Type B pancreatic cell (in vitro differentiated cells): ENCODE results near the gene PACSIN2. TPM values are rescaled to one million over a fixed set of nuclear protein-coding genes. Genes with fewer than 3 reads are reported as not detected.

Experiments used
- DNase-seq: peaks from one replicate; pipeline ENCODE4 v3.0.0; 2021; ENCODE audit warnings: mixed read lengths; ENCODE audit not compliant: unreplicated experiment; ENCODE audit errors: extremely low spot score
- H3K27ac Mint-ChIP-seq: 2 replicates; pipeline ENCODE4 v1.8.0; 2021; ENCODE audit warnings: mild to moderate bottlenecking, mixed read lengths
- H3K27me3 Mint-ChIP-seq: 2 replicates; pipeline ENCODE4 v1.8.0; 2021; ENCODE audit warnings: mixed read lengths
- H3K36me3 Mint-ChIP-seq: 2 replicates; pipeline ENCODE4 v1.8.0; 2021; ENCODE audit warnings: mixed read lengths
- H3K4me1 Mint-ChIP-seq: one replicate; pipeline ENCODE4 v1.8.0; 2021; ENCODE audit warnings: mixed read lengths; ENCODE audit not compliant: unreplicated experiment
- H3K4me3 Mint-ChIP-seq: 2 replicates; pipeline ENCODE4 v1.8.0; 2021; ENCODE audit warnings: mild to moderate bottlenecking, mixed read lengths
- H3K9me3 Mint-ChIP-seq: 2 replicates; pipeline ENCODE4 v1.8.0; 2021; ENCODE audit warnings: mixed read lengths
- total RNA-seq: library from RNA; stranded (reverse); gene quantifications from 2 replicates; pipeline ENCODE4 v1.2.1, GENCODE V29; 2021; ENCODE audit warnings: low replicate concordance
- TF ChIP-seq, protein P1 (sequence below): fragments of 200-600 bp; sonication (generic); conservative IDR thresholded peaks from 2 replicates; pipeline ENCODE4 v1.5.0; 2021; ENCODE audit warnings: antibody characterized with exemption, mild to moderate bottlenecking

Gene PACSIN2
- total RNA-seq, 1 donor from 2014 or later, result 53.4 TPM

DNA sequence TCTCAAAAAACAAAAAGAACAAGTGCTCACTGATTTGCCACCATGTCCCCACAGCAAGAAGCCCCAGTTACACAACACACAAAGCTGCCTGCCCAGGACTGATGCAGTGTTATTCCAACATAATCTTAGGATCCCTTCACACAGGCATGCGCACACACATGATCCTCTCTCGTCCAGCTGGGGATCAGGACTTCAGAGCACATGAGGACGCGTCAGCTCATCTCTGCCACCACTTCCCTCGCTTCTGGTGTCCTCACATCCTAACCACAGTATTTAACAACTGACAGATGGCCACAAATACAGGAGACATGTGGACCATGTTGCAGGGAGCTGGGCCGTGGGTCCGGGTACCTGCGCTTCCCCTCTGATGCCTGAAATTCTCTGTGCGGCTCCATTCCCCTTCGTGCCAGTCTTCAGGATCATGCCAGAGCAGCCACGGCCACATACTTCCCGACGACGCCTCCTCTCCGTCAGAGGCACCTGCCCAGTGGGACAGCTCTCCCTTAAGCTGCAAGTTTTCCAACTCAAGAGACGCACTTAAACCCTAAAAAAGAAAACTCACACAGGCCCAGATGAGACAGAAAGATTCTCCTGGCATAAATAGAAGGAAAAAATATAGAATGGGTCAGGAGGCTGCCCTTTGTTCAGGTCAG lies 68.3 kb downstream of the PACSIN2 start:
- Mint-ChIP-seq H3K36me3 (peaks cover 9% of the 10 kb centered on the region), H3K27me3 (no peaks in the 10 kb centered on the region), H3K9me3 (peaks cover 5% of the 10 kb centered on the region), H3K27ac (peak overlapping the region; percentile 66), H3K4me3 (peak overlapping the region; percentile 55), H3K4me1 (peaks cover 59% of the 10 kb centered on the region)
- TF ChIP-seq, protein P1, sequence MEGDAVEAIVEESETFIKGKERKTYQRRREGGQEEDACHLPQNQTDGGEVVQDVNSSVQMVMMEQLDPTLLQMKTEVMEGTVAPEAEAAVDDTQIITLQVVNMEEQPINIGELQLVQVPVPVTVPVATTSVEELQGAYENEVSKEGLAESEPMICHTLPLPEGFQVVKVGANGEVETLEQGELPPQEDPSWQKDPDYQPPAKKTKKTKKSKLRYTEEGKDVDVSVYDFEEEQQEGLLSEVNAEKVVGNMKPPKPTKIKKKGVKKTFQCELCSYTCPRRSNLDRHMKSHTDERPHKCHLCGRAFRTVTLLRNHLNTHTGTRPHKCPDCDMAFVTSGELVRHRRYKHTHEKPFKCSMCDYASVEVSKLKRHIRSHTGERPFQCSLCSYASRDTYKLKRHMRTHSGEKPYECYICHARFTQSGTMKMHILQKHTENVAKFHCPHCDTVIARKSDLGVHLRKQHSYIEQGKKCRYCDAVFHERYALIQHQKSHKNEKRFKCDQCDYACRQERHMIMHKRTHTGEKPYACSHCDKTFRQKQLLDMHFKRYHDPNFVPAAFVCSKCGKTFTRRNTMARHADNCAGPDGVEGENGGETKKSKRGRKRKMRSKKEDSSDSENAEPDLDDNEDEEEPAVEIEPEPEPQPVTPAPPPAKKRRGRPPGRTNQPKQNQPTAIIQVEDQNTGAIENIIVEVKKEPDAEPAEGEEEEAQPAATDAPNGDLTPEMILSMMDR, result no peak
- DNase-seq, result no peak

DNA sequence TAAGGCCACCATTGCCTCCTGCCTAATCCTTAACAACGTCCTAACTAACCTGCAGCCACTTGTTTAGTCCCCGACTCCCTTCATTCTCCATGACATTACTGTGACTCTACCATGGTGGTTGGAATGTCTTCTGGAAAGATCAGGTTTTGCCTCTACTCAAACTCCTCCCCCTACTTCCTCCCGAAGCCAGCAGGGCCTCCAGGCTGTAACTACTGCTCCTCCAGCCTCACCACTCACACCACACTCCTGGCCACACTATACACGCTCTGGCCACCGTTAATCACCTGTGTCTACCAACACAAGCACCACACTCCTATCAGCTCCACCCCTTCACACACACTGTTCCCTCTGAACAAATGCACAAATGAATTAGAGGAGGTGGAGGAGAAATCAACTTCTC lies 69.2 kb downstream of the PACSIN2 start:
- H3K9me3 Mint-ChIP-seq, result peaks cover 5% of the 10 kb centered on the region
- H3K4me1 Mint-ChIP-seq, result peaks cover 55% of the 10 kb centered on the region
- TF ChIP-seq, protein P1, result no peak
- H3K36me3 Mint-ChIP-seq, result peaks cover 9% of the 10 kb centered on the region
- no peaks in the 10 kb centered on the region for H3K27me3 Mint-ChIP-seq
- H3K27ac Mint-ChIP-seq, result peak overlapping the region; percentile 54
- H3K4me3 Mint-ChIP-seq, result peak overlapping the region; percentile 6
- DNase-seq, result no peak

GRCh38 chr22:42945027-42945426 lies 69.9 kb downstream of the PACSIN2 start:
- peaks cover 9% of the 10 kb centered on the region for H3K36me3 Mint-ChIP-seq
- peaks cover 5% of the 10 kb centered on the region for H3K9me3 Mint-ChIP-seq
- TF ChIP-seq, protein P1, result no peak
- no peaks in the 10 kb centered on the region for H3K27me3 Mint-ChIP-seq
- H3K4me3 Mint-ChIP-seq, result no peak overlapping the region
- peak overlapping the region; percentile 54 for H3K27ac Mint-ChIP-seq
- H3K4me1 Mint-ChIP-seq, result peaks cover 58% of the 10 kb centered on the region
- DNase-seq, result no peak

DNA sequence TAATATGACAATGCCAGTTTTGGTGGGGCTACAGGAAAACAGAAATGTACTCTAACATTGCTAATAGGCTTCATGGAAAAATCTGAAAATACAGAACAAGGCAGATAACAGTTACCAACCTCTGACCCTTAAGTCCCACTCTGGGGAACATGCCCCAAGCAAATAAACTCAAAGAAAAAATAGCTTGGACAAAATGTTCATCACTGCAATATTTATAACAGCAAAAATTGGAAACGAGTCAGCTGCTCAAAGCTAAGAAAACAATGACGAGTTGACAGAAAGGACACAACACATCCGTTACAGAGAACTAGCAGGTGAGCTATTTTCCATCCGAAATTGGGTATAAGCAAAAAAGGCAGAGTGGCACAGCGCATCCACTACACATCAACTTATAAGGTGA lies 70.5 kb downstream of the PACSIN2 start:
- Mint-ChIP-seq H3K4me3 (no peak overlapping the region), H3K9me3 (peaks cover 5% of the 10 kb centered on the region), H3K27me3 (no peaks in the 10 kb centered on the region), H3K4me1 (peaks cover 61% of the 10 kb centered on the region), H3K36me3 (peaks cover 9% of the 10 kb centered on the region), H3K27ac (no peak overlapping the region)
- DNase-seq, result no peak
- TF ChIP-seq, protein P1, result no peak

- peaks cover 5% of the 10 kb centered on the region for H3K9me3 Mint-ChIP-seq
- peaks cover 9% of the 10 kb centered on the region for H3K36me3 Mint-ChIP-seq
- H3K4me3 Mint-ChIP-seq, result no peak overlapping the region
- DNase-seq, result no peak
- TF ChIP-seq, protein P1, result no peak
- no peak overlapping the region for H3K27ac Mint-ChIP-seq
- H3K27me3 Mint-ChIP-seq, result no peaks in the 10 kb centered on the region
- peaks cover 65% of the 10 kb centered on the region for H3K4me1 Mint-ChIP-seq
These were observed 71.0 kb downstream of the PACSIN2 start for GRCh38 chr22:42943981-42944380.

DNA sequence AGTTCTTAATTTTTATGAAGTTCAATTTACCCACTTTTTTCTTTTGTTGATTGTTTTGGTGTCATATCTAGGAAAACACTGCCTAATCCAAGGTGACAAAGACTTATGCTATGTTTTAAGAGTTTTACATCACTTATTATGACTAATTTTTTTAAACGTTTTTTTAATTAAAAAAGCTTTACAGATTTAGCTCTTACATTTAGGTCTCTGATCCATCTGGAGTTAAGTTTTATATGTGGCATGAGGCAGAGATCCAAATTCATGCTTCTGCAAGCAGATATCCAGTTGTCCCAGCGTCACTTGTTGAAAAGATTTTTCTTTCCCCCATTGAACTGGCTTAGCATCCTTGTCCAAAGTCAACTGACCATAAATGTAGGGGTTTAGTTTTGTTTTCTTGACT lies 72.6 kb downstream of the PACSIN2 start:
- no peak for DNase-seq
- peaks cover 5% of the 10 kb centered on the region for H3K9me3 Mint-ChIP-seq
- H3K4me3 Mint-ChIP-seq, result no peak overlapping the region
- no peak overlapping the region for H3K27ac Mint-ChIP-seq
- TF ChIP-seq, protein P1, result no peak
- H3K4me1 Mint-ChIP-seq, result peaks cover 71% of the 10 kb centered on the region
- H3K36me3 Mint-ChIP-seq, result peaks cover 9% of the 10 kb centered on the region
- H3K27me3 Mint-ChIP-seq, result no peaks in the 10 kb centered on the region
